Left cardiac atrium (tissue), 4 donors: Measurements from ENCODE around the gene TARP.
"Not testable (repeated sequence)": the region's sequence is repeated elsewhere in the genome, so short reads cannot be mapped to it uniquely, and the experiment has no call there.

ENCODE experiments used
- ATAC-seq, 2 donors: fragments of 200-7000 bp; cut with Tn5 transposase; one replicate each; pipeline ENCODE4 v1.9.1; 2020; ENCODE audit warnings: mild to moderate bottlenecking in 2 of 2, moderate library complexity in 2 of 2
- DNase-seq: peaks from one replicate; pipeline ENCODE4 v3.0.0-alpha.2; 2020
- intact Hi-C, 2 donors: fragments of 100-400 bp; cut with DNase I; formaldehyde crosslinking; loops; one replicate each; pipeline versions ENCODE4 v1.14.1 to v1.15.1; 2022 to 2023
- donor health status: DM: no; HTN: yes; CAD: no.
- donor health status: DM: no; HTN: yes; CAD: no; lungs with severe emphysema.
- donor health status: DM: yes; HTN: yes; CAD: no.
- donor health status: Dilated cardiomyopathy.

TARP gene

DNA sequence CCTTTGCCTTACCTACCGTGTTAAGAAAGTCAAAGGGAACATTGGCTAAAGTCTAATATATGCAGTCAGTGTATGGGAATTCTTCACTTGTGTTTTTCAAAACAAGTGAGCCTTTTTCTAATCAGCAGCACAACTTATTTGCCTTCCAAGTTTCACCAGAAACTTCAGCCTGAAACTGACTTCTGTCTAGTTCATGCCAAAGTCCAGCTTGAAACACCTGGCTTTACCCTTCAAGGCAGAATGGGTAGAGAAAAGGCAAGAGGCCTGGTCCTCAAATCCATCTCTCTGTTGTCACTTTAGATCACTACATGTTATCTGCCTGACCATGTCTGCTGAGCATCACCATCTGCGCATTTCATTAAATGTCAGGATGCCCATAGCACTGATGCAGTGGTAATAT lies 3.0 kb downstream of the TARP start:
- DNase-seq, intact Hi-C loops, ATAC-seq: not testable (repeated sequence)

DNA sequence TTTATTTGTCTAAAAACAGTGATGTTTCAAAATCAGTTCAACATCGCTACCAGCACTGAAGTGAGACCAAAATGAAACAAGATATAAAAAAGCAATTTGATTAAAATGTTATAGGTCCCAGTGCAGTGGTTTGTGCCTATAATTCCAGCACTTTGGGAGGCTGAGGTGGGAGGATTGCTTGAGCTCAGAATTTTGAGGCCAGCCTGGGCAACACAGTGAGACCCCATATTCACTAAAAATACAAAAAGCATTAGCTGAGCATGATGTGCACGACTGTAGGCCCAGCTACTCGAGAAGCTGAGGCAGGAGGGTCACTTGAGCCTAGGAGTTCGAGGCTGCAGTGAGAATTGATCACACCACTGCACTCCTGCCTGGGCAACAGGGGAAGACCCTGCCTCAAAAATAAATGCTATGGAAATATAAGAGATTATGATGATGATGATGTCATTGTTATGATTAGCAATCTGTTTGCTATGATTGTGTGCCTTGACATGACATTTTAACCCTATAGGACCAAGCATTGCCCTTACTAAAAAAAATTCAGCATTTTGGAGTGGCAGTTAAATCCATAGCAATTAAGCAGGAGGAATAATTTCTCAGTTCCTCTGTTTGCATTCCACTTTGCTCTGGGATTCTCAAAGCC lies 3.6 kb downstream of the TARP start:
- DNase-seq, ATAC-seq, intact Hi-C loops: not testable (repeated sequence)

DNA sequence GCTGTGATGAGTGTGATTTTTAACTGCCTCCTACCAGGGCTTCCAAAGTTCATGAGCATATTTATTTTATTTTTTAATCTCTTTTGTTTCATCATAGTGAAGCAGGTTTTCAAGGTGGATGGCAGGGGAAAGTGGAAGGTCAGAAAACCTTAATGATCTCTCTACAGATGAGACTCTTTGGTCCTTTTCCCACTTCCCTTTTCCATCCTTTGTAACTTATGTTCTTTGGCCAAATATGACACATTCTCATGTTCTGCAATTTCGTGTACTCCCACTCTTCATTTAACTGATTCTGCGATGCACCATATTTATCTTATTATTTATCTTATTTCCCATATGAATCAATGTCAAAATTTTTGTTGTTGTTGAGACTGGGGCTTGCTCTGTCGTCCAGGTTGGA lies 7.5 kb downstream of the TARP start:
- intact Hi-C loops, ATAC-seq, DNase-seq: not testable (repeated sequence)

DNA sequence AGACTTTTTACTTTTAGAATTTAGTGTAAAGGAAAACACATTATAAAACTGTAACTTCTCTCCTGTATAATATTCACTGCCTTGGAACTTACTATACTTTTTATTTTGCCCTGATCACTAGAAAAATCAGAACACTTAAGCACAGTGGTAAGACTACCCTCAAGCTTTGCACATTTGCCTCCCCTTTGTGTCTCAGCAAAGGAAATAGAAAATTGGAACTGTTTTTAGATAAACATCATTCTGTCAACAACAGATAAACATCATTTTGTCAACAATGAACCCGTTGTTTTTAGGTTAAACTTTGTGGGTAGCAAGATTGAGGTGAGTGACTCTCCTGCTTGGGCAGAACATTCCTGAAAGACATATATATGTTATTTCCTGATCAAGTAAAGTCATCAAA lies 8.8 kb downstream of the TARP start:
- intact Hi-C loops, result not testable (repeated sequence)

DNA sequence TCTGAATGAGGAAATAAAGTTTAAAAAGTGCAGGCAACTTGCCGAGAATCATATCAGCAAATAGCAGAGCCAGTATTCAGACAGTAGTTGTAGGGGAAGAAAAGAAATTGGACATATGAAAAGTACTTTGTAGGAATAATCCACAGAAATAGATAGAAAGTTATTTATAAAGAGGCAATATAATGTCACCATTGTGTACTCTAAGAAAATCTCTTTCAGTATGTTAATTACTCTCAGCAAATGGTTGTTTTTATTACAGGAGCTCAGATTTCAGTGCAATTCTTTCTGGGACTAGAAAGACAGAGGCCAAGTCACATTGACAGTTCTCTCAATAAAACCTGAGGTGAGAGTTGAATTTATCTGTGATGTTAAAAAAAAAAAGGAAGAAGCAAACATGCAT lies 10.2 kb downstream of the TARP start:
- DNase-seq, ATAC-seq, intact Hi-C loops: not testable (repeated sequence)

More for the DNA sequence above, 8.8 kb downstream of the TARP start:
- ATAC-seq, DNase-seq: not testable (repeated sequence)

DNA sequence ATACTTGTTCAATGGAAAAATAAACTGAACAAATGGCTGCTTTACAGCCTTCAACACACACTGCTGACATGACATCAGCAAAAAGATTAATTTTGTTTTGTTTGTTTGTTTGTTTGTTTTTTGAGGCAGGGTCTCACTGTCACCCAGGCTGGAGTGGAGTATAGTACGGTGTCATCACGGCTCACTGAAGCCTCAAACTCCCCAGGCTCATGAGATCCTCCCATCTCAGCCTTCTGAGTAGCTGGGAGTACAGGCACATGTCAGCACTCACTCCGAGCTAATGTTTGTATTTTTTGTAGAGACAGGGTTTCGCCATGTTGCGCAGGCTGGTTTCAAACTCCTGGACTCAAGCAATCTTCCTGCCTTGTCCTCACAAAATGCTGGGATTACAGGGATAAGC lies 10.9 kb downstream of the TARP start:
- ATAC-seq, result no peak
- no peak for DNase-seq
- intact Hi-C loops, result no loop called here

DNA sequence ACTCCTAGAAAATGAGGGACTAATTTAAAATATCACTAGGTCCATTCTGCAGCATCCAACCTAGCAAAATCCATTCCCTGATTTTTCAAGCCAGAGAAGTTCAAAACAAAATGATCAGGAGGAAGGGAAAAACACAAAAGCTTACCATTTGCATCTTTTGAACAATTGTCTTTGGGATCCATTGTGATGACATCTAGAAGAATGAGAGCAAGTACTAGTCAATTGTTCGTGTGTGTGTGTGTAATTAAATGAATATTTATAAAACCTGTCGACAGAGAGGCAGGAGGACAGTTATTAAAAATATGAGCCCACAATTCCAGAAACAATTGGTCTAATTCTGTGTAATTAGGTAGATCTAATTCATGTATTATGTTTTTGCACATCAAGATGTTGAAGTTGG lies 11.4 kb downstream of the TARP start:
- DNase-seq, intact Hi-C loops, ATAC-seq: not testable (repeated sequence)

DNA sequence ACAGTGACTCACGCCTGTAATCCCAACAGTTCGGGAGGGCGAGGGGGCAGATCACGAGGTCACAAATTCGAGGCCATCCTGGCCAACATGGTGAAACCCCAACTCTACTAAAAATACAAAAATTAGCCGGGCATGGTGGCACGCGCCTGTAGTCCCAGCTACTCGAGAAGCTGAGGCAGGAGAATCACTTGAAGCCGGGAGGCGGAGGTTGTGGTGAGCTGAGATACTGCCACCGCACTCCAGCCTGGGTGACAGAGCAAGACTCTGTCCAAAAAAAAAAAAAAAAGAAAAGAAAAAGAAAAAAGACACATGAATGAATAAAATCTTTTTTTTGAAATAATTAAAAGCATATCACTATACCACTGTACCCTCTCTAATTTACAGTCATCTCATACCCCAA lies 11.8 kb downstream of the TARP start:
- DNase-seq, intact Hi-C loops, ATAC-seq: not testable (repeated sequence)

DNA sequence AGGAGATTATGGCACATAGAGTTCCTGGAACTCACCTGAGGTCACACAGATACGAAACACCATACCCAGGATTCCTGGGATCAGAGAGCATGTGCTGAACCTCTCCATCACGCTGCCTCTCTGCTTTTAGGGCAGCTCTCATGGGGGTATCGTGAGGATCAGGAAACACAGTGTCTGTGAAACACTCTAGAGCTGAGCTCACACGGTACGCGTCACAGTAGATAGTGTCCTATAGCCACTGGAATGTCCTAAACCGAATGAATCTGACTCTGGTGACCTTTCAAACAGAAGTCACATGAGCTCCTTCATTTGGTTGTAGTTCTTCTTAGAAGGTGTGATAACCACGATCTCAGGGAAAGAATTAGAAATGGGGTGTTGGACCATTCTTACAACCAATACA lies 14.3 kb downstream of the TARP start:
- DNase-seq, result not testable (repeated sequence)

DNA sequence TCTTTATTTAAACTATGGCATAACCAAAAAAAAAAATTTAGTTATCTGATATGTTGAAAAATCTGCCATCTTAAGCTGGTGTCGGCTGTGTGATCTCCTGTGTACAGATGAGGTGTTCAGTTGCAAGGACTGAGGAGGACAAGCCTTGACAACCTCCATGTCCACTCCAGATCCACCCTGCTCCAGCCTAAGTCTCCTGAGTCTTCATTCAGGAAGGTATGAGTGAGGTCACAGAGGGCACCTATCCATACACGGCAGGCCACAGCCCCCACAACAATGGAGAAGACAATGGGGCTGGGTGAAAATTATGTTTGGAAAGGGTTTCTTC lies 16.1 kb downstream of the TARP start:
- ATAC-seq, result no peak
- DNase-seq, result no peak
- intact Hi-C loops, result no loop called here

More for the DNA sequence above, 14.3 kb downstream of the TARP start:
- intact Hi-C loops, ATAC-seq: not testable (repeated sequence)

DNA sequence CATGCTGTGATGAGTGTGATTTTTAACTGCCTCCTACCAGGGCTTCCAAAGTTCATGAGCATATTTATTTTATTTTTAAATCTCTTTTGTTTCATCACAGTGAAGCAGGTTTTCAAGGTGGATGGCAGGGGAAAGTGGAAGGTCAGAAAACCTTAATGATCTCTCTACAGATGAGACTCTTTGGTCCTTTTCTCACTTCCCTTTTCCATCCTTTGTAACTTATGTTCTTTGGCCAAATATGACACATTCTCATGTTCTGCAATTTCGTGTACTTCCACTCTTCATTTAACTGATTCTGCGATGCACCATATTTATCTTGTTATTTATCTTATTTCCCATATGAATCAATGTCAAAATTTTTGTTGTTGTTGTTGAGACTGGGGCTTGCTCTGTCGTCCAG lies 23.6 kb downstream of the TARP start:
- intact Hi-C loops, ATAC-seq, DNase-seq: not testable (repeated sequence)

DNA sequence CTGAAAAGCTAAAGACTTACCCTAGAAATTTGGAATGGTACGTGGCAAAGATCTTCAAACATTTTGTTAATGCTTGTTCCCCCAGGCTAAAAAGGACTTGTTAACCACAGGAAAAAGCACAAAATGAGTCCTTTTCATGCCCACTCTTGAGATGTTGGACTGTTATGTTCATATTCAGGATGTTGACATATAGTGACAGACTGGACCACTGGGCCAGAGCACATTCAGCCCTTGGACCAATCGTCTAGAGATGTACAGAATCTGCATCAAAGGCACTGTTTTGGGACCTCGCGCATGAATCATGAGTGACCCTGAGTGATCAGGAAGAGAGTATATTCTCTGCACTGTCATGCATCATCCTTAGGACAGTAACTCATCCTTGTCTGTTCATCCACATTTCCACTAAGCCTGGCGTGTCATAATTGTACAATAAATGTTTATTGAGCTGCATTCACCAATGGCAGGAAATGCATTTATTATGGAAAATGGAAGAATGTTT lies 25.3 kb downstream of the TARP start:
- DNase-seq, result no peak
- ATAC-seq, result no peak
- intact Hi-C loops, result no loop called here

DNA sequence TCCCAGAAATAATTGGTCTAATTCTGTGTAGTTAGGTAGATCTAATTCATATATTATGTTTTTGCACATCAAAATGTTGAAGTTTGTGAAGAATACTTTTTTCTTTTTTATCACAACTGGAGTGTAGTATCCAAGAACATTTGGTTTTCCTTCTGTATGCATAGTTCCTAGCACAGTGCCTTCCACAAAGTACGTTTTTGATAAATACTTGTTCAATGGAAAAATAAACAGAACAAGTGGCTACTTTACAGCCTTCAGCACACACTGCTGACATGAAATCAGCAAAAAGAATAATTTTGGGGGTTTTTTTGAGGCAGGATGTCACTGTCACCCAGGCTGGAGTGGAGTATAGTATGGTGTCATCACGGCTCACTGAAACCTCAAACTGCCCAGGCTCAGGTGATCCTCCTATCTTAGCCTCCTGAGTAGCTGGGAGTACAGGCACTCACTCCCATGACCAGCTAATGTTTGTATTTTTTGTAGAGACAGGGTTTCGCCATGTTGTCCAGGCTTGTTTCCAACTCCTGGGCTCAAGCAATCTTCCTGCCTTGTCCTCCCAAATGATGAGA lies 27.9 kb downstream of the TARP start:
- ATAC-seq, result no peak
- intact Hi-C loops, result no loop called here
- no peak for DNase-seq

DNA sequence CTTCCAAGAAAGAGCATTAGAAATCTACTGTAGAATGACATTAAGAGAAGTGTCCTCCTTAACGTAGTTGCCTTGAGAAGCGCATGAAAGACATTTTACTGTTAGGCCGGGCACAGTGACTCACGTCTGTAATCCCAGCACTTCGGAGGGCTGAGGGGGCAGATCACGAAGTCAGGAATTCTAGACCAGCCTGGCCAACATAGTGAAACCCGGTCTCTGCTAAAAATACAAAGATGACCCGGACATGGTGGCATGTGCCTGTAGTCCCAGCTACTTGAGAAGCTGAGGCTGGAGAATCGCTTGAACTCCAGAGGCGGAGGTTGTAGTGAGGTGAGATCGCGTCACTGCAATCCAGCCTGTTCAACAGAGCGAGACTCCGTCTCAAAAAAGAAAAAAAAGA lies 28.9 kb downstream of the TARP start:
- DNase-seq, result no peak
- intact Hi-C loops, result no loop called here
- ATAC-seq, result no peak

DNA sequence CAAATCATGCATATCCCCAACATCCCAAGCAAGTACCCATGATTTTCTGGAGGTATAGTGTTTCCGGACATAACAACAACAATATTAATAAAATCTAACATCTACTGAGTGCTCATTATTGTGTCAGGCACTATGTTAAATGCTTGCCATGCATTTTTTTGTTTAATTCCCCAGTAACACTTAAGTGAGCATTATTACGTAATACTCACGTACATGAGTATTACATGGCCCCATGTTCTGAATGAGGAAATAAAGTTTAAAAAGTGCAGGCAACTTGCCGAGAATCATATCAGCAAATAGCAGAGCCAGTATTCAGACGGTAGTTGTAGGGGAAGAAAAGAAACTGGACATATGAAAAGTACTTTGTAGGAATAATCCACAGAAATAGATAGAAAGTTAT lies 30.1 kb downstream of the TARP start:
- DNase-seq, intact Hi-C loops: not testable (repeated sequence)
- ATAC-seq, result peak; percentile 22 to 41

DNA sequence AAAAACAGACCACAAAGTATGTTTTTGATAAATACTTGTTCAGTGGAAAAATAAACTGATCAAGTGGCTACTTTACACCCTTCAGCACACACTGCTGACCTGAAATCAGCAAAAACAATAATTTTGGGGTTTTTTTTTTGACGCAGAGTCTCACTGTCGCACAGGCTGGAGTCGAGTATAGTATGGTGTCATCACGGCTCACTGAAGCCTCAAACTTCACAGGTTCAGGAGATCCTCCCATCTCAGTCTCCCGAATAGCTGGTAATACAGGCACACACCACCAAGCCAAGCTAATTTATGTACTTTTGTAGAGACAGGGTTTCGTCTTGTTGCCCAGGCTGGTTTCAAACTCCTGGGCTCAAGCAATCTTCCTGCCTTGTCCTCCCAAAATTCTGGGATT lies 30.6 kb downstream of the TARP start:
- intact Hi-C loops, result no loop called here
- DNase-seq (no peak), ATAC-seq (no peak)

DNA sequence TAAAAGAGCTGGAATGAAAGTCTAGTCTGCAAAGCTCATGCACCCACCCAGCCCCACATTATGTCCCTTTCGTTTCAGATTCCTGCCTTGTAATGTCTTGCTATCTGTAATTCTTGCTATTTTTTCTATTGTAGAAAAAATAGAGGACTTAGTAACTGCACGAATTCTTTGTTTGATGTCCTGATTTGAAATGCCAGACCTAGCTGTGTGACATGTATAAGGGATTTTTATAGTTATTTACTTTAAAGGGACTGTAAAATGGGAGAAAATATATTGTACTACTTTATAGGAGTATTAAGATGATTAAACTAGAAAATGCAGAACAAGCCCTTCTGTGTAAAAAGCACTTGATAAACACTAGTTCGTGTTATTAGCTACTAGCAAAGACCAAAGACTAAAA lies 32.4 kb downstream of the TARP start:
- ATAC-seq, result no peak
- intact Hi-C loops, result no loop called here
- DNase-seq, result no peak

DNA sequence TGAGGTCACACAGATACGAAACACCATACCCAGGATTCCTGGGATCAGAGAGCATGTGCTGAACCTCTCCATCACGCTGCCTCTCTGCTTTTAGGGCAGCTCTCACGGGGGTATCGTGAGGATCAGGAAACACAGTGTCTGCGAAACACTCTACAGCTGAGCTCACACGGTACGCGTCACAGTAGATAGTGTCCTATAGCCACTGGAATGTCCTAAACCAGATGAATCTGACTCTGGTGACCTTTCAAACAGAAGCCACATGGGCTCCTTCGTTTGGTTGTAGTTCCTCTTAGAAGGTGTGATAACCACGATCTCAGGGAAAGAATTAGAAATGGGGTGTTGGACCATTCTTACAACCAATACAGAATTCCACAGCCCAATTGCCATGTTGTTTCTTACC lies 34.3 kb downstream of the TARP start:
- ATAC-seq, intact Hi-C loops, DNase-seq: not testable (repeated sequence)

DNA sequence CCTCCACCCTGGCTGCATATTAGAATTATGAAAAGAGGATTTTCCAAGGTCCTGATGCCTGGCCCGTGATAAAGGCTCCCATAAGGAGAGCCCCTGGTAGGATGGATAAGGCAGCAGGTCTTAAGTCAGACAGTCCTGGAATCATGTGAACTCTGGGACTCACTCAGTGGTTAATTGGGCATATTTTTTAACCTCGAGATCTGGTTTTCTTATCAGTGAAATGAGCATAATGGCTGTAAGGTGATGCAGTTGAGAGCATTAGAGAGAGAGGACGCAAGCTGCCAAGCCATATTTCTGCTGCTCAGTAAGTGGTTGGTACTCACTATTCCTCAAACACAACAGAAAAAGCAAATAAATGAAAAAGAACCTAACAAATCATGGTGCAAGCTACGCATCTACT lies 37.8 kb downstream of the TARP start:
- DNase-seq (no peak), ATAC-seq (no peak)
- intact Hi-C loops, result no loop called here

DNA sequence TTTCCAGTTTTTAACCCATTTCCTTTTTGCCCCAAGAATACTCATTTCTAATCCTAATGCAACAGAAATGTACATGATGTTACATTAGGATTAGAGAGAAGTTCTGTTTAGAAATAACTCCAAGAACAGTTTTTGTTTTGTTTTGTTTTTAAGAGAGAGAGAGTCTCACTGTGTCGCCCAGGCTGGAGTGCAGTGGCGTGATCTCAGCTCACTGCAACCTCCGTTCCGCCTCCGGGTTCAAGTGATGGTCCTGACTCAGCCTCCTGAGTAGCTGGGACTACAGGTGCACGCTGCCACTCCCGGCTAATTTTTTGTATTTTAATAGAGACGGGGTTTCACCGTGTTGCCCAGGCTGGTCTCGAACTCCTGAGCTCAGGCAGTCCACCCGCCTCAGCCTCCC lies 38.7 kb downstream of the TARP start:
- DNase-seq, ATAC-seq, intact Hi-C loops: not testable (repeated sequence)
